Small intestine (tissue), 7 donors: ENCODE data around the gene COL6A2. TPM values are rescaled to one million over a fixed set of nuclear protein-coding genes. Genes with fewer than 3 reads are reported as not detected.

Experiments
- DNase-seq, 2 donors: peaks; one replicate each; pipeline versions ENCODE4 v3.0.0 to v3.0.0-alpha.2; 2013
- FAIRE-seq: peaks from 2 replicates; lab custom pipeline; 2012; peaks lifted over from hg19 to GRCh38; lab: Jason Lieb, UNC
- H3K27ac ChIP-seq, 3 donors: one replicate each; pipeline ENCODE4 v1.5.1; 2013; ENCODE audit warnings: low read length in 2 of 3, mild to moderate bottlenecking in 2 of 3, control low read depth in 1 of 3, inconsistent platforms in 1 of 3, low read depth in 1 of 3, moderate library complexity in 1 of 3
- H3K27me3 ChIP-seq, 3 donors: one replicate each; pipeline ENCODE4 v1.6.1; 2013; ENCODE audit warnings: low read length in 3 of 3, inconsistent platforms in 1 of 3; ENCODE audit not compliant: control insufficient read depth in 3 of 3, insufficient read depth in 3 of 3
- H3K36me3 ChIP-seq, 3 donors: one replicate each; pipeline ENCODE4 v1.6.1; 2013; ENCODE audit warnings: low read length in 3 of 3, inconsistent platforms in 1 of 3, low read depth in 1 of 3, mild to moderate bottlenecking in 1 of 3, moderate library complexity in 1 of 3; ENCODE audit not compliant: control insufficient read depth in 3 of 3, insufficient read depth in 2 of 3
- H3K4me1 ChIP-seq, 3 donors: one replicate each; pipeline ENCODE4 v1.6.1; 2013; ENCODE audit warnings: low read length in 2 of 3, inconsistent platforms in 1 of 3, low read depth in 1 of 3, mild to moderate bottlenecking in 1 of 3, moderate library complexity in 1 of 3; ENCODE audit not compliant: control insufficient read depth in 3 of 3, insufficient read depth in 2 of 3
- H3K4me3 ChIP-seq, 3 donors: one replicate each; pipeline ENCODE4 v1.5.1; 2013; ENCODE audit warnings: low read length in 3 of 3, control low read depth in 1 of 3, inconsistent platforms in 1 of 3, low read depth in 1 of 3, mild to moderate bottlenecking in 1 of 3, moderate library complexity in 1 of 3
- H3K9me3 ChIP-seq, 2 donors: one replicate each; pipeline ENCODE4 v1.6.1; 2013; ENCODE audit warnings: low read depth in 1 of 2, low read length in 1 of 2; ENCODE audit not compliant: control insufficient read depth in 2 of 2, insufficient read depth in 1 of 2
- WGBS, 3 donors: extraction: QIAGEN DNeasy Blood & Tissue Kit; methylation state at CpG; one replicate each; pipeline ENCODE4 v1.1.7; 2013; 5-methylcytosine and 5-hydroxymethylcytosine counted together
- polyA plus RNA-seq, 4 donors: library from polyadenylated mRNA; stranded (reverse) in 3 of 4; unstranded in 1 of 4; fragments of 200-250 nt in 3 of 4; fragments of 120-200 nt in 1 of 4; gene quantifications; one replicate each; pipeline versions ENCODE4 v1.2.1 to v1.2.3, GENCODE V29; 2013
- donor health status: healthy with polysubstance abuse.
- donor health status: control.
- donor health status: control.
- donor health status: Bipolar disorder and iron deficiency.
- donor health status: healthy.

The COL6A2 gene
- polyA plus RNA-seq, 4 donors: 3.8 to 159 (median 68.5) TPM

DNA sequence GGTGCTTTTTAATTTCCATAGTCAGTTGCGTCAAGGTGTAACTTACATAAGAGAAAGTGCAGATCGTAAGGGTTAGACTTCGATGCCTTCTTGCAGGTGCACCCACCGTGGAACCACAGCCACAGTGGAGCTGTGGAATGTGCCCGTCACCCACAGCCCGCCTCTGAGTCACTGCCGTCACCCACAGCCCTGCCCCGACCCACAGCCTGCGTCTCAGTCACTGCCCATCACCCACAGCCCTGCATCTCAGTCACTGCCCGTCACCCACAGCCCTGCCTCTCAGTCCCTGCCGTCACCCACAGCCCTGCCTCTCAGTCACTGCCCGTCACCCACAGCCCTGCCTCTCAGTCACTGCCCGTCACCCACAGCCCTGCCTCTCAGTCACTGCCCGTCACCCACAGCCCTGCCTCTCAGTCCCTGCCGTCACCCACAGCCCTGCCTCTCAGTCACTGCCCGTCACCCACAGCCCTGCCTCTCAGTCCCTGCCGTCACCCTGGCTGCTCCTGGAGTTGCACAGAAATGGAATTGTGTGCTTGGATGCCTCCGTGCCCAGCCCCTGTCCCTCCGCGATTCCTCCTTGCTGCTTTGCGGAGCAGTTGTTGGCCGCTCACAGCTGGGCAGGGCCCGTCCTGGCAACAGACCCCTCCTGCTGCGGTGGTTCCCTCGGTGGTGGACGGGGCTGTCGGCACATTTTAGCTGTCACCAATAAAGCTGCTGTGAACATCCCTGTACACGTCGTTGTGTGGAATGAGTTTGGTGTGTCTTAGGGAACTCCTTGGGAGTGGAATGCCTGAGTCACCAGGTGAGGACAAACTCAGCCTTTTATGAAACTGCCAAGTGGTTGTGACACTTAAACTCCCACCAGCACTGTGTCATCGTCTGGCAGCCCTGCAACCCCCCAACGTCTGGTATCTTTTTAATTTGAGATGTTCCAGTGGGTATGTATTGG is 44.9 kb upstream of the COL6A2 start:
- H3K36me3 ChIP-seq: no peaks in the 10 kb centered on the region
- H3K9me3 ChIP-seq: peaks cover 0 to 3% of the 10 kb centered on the region in 2 donors
- H3K27ac ChIP-seq: no peak overlapping the region
- peaks cover 0 to 4% (median 0%) of the 10 kb centered on the region in 3 donors for H3K27me3 ChIP-seq
- DNase-seq (no peak), FAIRE-seq (no peak)
- WGBS, 3 donors: 65 to 77% (median 72%) methylated on average over 31 of the region's 31 CpGs
- peaks cover 0 to 27% (median 0%) of the 10 kb centered on the region in 3 donors for H3K4me1 ChIP-seq
- H3K4me3 ChIP-seq: no peak overlapping the region

DNA sequence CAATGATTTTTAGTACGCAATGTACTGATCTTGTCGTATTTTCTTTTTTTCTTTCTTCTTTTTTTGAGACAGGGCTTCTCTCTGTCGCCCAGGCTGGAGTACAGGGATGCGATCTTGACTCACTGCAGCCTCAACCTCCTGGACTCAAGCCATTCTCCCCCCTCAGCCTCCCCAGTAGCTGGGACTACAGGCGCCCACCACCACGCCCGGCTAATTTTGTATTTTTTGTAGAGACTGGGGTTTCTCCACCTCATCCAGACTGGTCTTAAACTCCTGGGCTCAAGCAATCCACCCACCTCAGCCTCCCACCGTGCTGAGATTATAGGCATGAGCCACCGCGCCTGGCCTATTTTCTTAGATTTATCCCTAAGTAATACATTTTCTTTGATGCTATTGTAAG is 43.9 kb upstream of the COL6A2 start:
- FAIRE-seq (no peak), DNase-seq (no peak)
- peaks cover 0 to 24% (median 0%) of the 10 kb centered on the region in 3 donors for H3K4me1 ChIP-seq
- H3K9me3 ChIP-seq: peaks cover 0 to 3% of the 10 kb centered on the region in 2 donors
- H3K4me3 ChIP-seq: no peak overlapping the region
- WGBS, 3 donors: 90 to 94% (median 92%) methylated on average over 10 of the region's 10 CpGs
- H3K27ac ChIP-seq: peak overlapping the region in 1 of 3 donors; percentile 13
- H3K36me3 ChIP-seq: no peaks in the 10 kb centered on the region
- H3K27me3 ChIP-seq: peaks cover 0 to 4% (median 0%) of the 10 kb centered on the region in 3 donors

DNA sequence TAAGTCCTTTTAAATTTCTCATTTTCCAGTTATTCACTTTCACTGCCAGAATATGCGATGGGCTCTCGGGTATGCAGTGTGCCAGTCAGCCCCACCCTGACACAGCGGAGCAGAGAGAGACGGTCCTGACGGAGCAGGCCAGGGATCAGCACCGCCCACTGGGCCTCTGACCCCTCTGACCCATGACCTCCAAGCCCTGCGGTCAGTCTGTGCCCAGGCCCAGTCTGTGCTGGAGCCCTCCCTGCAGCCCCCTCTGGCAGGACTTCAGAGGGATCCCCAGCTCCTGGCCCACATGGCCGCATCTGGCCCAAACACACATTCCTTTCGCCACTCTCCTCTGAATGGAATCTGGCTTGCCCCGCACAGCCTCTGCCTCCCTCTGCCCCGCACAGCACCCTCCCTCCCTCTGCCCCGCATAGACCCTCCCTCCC is 43.4 kb upstream of the COL6A2 start:
- Histone ChIP-seq H3K4me1 (peaks cover 0 to 23% (median 0%) of the 10 kb centered on the region in 3 donors), H3K4me3 (no peak overlapping the region), H3K9me3 (peaks cover 0 to 5% of the 10 kb centered on the region in 2 donors), H3K27ac (peak overlapping the region in 1 of 3 donors; percentile 47), H3K36me3 (no peaks in the 10 kb centered on the region), H3K27me3 (peaks cover 0 to 3% (median 0%) of the 10 kb centered on the region in 3 donors)
- FAIRE-seq: no peak
- DNase-seq: no peak
- 52 to 63% (median 63%) methylated on average over 10 to 12 of the region's 12 CpGs for WGBS, 3 donors

DNA sequence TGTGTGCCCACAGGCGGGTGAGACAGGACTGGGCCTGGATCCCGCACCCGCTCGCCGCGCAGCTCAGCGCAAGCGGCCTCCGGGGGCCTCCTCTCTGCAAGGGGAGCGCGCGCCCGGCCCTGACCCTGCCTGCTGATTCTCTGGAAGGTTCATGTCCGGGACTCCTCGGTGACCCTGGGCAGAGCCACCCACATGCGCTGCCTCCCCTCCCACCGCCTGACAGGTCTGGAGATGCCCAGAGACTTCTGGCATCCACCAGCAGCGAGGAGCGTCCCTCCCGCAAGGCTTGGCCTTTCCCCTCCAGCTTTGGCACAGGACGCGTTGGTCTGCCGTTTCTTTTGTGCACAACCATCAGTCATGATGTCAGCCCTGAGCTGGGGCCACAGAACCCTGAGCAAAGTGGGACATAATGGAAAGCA is 42.0 kb upstream of the COL6A2 start:
- Histone ChIP-seq H3K4me1 (peaks cover 0 to 12% (median 0%) of the 10 kb centered on the region in 3 donors), H3K27me3 (no peaks in the 10 kb centered on the region), H3K4me3 (no peak overlapping the region), H3K9me3 (peaks cover 0 to 7% of the 10 kb centered on the region in 2 donors), H3K36me3 (no peaks in the 10 kb centered on the region), H3K27ac (peak overlapping the region in 2 of 3 donors; percentile 79 to 80)
- DNase-seq: no peak
- WGBS, 3 donors: 77 to 88% (median 82%) methylated on average over 17 to 23 of the region's 23 CpGs
- no peak for FAIRE-seq

DNA sequence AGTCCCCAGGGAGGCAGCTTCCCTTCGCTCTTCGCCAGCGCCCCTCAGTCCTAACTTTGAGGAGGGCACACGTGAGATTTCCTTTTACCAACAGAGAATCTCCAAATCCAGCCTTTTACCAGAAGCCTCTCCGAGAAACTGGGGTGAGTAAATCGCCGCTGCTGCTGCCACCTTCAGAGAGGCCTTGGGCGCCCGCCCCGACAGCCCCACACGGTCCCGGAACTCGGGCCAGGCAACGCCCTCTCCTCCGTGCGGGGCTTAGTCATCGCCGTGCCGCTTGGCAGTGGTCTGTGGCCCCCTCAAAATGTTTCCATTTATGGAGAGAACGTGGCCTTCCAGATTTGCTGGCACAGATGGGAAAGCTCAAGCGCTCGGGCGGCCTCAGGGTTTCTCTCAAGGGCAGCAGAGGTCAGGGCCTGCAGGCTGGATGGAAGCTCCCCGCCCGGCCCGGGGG is 41.4 kb upstream of the COL6A2 start:
- H3K4me1 ChIP-seq: peaks cover 0 to 12% (median 0%) of the 10 kb centered on the region in 3 donors
- peak overlapping the region in 2 of 3 donors; percentile 79 to 80 for H3K27ac ChIP-seq
- no peaks in the 10 kb centered on the region for H3K36me3 ChIP-seq
- no peaks in the 10 kb centered on the region for H3K27me3 ChIP-seq
- DNase-seq (peak in 1 of 2 donors; percentile 32), FAIRE-seq (no peak)
- peaks cover 0 to 12% of the 10 kb centered on the region in 2 donors for H3K9me3 ChIP-seq
- 51 to 75% (median 67%) methylated on average over 25 to 26 of the region's 26 CpGs for WGBS, 3 donors
- no peak overlapping the region for H3K4me3 ChIP-seq

DNA sequence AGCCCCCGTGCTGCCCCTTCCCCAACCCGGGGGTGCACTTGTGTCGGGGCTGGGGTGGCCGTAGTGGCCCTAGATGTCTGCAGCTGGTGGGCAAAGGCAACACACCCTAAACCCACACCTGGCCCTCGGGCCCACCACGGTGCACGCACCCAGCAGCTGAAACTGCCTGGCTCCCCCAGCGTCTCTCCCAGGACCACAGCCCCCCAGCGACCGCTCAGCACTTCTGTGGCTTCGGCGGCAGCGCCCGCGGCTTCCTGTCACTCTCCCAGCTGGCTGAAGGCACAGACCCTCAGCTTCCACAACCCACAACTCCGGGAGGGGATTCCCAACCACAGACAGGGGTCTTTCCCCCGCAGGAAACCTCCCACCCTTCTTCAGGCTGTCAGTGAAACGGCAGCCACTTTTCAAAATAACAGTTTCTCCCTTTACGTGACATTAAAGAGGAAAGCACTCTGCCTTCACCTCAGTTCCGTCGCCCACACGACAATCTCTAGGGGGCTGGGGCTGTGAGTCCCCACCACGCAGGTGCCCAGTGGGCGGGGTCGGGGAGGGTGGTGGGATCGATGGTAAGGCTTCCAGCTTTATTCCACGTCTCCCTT is 40.7 kb upstream of the COL6A2 start:
- DNase-seq (no peak), FAIRE-seq (no peak)
- peaks cover 0 to 12% (median 0%) of the 10 kb centered on the region in 3 donors for H3K4me1 ChIP-seq
- peaks cover 2 to 18% of the 10 kb centered on the region in 2 donors for H3K9me3 ChIP-seq
- H3K4me3 ChIP-seq: no peak overlapping the region
- H3K27me3 ChIP-seq: no peaks in the 10 kb centered on the region
- 47 to 85% (median 47%) methylated on average over 26 to 27 of the region's 27 CpGs for WGBS, 3 donors
- no peaks in the 10 kb centered on the region for H3K36me3 ChIP-seq
- H3K27ac ChIP-seq: peak overlapping the region in 2 of 3 donors; percentile 79 to 80

DNA sequence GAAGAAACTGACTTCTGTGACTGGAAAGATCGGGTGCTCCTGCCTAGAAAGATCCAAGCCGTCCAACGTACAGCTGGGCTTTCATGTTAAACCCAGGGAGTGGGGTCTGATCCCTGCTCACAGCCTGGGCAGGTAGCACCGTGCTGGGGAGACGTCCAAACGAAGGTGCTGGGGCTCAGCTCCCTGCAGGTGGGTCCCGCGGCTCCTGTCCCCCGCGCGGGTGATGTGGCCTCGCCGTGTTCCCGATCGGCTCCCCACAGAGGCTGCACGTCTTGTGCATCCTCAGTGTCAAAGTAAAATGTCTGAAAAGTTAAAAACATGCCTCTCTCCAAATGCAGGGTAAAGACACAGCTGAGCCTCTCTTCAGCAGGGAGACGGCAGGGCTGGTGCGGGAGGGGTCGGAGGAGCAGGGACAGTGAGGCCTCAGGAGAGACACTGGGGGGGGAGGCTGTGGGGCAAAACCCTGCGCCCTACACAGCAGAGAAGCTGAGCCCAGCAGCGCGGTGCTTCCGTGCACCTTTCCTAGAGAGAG is 40.1 kb upstream of the COL6A2 start:
- FAIRE-seq (no peak), DNase-seq (no peak)
- Histone ChIP-seq H3K4me1 (peaks cover 0 to 12% (median 0%) of the 10 kb centered on the region in 3 donors), H3K27ac (peak overlapping the region in 2 of 3 donors; percentile 79 to 80), H3K36me3 (no peaks in the 10 kb centered on the region), H3K9me3 (peaks cover 2 to 19% of the 10 kb centered on the region in 2 donors), H3K4me3 (no peak overlapping the region), H3K27me3 (no peaks in the 10 kb centered on the region)
- 81 to 89% (median 82%) methylated on average over 23 of the region's 23 CpGs for WGBS, 3 donors
